NCI-H345 (cell line): Measurements from ENCODE around the gene RELCH.

Source experiments
- DNase-seq: peaks from one replicate; lab custom pipeline; 2025; lab: John Stamatoyannopoulos, UW

The RELCH gene

DNA sequence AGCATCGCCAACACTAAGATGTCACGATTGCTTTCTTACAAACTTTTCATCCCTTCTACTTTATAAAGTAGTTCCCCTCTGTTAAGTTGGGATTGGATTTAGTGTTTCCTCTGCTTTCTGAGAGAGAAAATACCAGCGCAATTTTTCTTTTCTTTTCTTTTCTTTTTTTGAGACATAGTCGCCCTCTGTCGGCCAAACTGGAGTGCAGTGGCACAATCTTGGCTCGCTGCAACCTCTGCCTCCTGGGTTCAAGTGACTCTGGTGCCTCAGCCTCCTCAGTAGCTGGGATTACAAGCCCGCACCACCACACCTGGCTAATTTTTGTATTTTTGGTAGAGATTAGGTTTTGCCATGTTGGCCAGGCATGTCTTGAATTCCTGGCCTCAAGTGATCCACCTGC, 9.0 kb downstream of the RELCH start:
- no peak for DNase-seq

DNA sequence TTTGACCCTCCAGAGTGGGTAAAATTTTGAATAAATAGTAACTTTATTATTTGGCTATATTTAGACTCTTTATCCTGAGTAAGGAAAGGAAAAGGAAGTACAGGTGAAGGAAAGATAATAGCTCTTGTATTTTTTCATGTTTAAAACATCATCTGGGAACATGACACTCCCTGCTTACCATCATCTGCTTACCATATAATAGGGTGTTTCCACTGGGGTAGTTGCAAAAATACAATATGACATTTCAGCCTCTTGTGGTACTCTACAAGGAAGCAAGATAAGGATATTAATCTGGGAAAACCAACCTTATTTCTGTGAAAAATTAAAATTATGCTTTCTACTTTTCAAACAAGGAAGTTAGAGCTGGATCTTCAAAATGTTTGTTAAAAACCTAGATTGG, 9.9 kb downstream of the RELCH start:
- no peak for DNase-seq

DNA sequence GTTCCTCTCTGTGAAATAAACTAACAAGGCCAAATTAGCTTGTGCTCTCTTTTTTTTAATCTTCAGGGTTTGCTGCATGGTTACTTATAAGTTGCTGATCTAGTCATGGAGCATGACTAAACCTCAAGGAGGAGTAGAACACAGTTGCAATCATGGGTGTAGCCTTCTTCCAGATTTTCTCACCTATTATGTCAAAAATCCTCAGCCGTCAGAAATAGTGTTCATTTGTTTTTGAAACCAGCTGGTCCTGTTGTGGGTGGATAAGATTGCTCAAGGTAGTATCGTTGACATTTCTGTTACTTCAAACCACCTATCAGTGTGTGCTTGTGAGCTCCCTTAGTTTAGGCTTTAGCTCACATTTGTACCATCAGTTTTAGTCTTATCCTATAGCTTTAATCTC, 11.2 kb downstream of the RELCH start:
- no peak for DNase-seq

DNA sequence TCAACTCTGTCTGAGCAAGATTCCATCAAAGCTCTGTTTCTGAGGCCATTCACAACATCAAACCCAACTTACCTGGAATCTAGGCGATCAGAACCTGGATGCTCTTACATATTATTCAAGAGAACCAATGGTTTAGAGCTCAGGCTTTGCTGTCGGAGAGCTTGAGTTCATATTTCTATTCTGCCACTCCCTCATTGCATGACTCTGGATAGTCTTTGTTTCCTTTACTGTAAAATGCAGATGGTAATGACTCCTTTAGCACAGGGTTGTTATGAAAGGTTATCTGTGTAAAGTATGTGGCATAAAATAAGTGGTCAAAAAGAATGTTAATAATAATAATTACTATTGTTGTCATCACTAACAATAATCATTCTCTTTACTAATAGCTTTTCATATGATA, 12.6 kb downstream of the RELCH start:
- DNase-seq, result no peak

DNA sequence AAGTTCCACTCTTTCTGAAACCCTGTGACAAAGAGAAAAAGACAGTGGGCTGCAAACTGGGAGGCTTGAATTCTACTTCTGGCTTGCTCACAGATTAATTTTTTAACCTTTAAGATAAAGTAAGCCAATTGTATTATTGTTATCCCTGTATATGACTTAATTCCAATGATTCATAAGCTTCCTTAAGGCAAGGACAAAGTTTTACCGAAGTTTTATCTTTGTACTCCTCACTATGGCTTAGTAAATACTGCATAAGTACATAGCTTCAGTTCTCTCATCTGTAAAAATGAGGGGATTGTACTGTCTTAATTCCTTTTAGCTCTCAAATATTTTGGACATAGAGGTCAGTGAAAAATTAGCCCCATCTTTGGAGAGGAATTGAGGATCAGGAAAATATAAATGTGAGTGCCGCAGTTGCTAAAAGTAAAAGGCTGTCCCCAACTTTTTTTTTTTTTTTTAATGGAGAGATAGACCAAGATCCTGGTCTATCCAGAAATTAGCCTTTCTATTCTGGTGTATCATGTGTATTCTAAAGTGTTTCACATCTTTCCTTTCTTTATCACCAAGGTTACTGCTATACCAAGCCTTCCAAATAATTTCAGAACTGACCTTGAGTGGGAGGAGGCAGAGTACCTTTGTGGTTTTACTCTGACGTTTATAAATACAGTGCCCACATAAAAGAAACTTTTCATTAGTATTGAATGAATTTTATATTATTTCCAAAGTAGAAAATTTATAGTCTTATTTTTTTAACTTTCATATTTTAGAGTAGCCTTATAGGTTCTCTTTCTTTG, 13.3 kb downstream of the RELCH start:
- no peak for DNase-seq

DNA sequence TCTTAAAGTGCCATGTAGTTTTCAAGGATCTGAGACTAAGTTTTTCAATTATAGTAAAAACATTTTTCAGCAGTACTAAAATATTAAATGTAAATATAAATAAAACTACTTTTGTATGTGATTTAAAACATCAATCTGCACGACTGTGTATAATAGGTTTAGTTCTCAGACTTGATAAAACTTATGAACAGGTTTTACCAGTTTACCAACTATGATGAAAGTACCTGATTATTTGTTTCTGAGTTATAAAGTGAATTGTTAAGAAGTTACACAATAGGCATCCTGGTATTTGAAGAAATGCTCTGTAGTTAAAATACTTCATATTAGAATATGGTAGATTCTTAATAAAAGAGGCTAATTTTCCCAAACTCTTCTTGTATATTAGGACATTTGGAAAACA, 14.8 kb downstream of the RELCH start:
- no peak for DNase-seq

DNA sequence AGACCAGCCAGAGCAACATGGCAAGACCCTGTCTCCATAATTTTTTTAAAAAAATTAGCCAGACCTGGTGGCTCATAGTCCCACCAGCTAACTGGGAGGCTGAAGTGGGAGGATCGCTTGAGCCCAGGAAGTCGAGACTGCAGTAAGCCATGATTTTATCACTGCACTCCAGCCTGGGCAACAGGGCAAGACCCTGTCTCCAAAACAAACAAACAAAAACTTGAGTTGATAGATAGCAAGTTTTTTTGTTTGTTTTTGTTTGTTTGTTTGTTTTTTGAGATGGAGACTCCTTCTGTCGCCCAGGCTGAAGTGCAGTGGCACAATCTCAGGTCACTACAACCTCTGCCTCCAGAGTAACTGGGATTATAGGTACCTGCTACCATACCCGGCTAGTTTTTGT, 18.8 kb downstream of the RELCH start:
- no peak for DNase-seq

DNA sequence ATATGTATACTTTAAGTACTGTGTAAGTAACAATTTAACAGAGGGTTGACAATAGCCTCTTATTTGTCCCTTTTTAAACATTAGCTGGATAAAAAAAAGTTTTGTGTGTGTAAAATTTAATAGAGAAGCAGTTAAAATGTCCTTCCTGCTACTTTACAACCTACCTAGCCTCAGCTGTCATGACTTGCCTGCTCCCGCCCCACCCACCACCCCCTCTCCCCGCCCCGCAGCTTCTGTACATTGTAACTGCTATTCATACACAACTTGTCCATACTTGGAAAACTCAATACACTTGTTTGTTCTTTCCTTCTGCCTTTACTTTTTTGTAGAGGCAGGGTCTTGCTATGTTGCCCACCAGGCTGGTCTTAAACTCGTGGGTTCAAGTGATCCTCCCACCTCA, 19.5 kb downstream of the RELCH start:
- no peak for DNase-seq

DNA sequence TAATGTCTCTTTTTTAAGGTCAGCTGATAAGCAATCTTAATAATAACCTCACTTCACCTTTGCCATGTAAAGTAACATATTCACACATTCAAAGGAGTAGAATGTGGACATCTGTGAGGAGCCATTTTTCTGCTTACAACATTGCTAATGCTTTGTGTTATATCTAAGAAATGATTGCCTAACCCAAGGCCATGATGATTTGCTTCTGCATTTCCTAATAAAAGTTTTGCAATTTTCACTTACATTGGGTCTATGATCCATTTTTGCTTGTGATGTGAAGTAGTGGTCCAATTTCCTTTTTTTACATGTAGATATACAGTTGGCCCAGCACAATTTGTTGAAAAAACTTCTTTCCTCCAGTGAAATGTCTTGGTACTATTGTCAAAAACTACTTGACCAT, 22.0 kb downstream of the RELCH start:
- DNase-seq, result no peak

DNA sequence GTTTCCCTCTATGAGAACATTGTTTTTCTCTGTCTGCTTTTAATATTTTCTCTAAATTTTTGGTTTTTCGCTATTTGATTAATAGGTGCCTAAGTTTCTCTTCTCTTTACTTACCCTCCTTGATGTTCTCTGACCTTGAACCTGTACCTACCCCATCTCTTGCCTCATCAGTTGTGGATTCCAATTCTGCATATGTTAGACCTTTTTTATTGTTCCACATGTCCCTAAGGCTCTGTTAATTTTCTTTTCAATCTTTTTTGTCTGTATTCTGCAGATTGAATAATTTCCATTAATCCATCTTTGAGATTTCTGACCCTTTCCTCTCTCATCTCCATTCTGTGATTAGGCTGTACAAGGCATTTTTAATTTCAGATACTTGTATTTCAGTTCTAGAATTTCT, 23.1 kb downstream of the RELCH start:
- no peak for DNase-seq

DNA sequence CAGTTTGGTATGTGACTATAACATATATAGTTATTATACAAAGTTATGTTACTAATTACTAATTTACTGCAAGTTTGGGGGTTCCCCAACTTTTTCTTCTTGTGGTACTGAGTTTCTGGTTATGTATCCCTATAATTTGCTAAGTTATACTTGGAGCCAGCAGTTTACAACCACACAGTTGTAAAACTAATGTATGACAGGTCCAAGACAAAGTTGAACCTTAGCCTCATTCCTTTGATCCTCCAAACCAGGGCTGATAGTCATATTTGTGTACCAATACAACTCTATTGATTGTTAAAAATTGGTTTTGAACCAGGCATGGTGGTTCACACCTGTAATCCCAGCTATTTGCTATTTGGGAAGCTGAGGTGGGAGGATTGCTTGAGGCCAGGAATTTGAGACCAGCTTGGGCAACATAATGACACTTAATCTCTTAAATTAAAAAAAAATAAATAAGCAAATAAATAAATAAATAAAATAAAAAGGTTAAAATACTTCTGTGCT, 24.3 kb downstream of the RELCH start:
- DNase-seq, result no peak

DNA sequence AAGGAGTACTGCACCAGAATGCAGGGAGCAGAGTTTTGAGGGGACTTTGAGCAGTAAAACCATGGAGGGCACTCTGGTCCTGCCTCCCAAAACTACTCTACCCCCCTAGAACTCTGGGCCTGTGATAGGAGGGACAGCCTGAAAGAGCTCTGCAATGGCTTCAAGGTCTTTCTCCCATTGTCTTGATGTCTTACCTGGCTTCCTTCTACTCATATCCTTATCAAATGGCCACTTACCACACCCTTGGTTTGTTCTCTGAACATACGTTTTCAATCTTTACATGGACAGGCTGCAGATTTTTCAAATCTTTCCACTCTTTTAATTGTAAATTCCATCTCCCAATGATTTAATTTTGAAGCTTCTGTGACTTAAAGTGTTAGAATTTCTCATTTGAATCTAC, 27.7 kb downstream of the RELCH start:
- DNase-seq, result no peak

DNA sequence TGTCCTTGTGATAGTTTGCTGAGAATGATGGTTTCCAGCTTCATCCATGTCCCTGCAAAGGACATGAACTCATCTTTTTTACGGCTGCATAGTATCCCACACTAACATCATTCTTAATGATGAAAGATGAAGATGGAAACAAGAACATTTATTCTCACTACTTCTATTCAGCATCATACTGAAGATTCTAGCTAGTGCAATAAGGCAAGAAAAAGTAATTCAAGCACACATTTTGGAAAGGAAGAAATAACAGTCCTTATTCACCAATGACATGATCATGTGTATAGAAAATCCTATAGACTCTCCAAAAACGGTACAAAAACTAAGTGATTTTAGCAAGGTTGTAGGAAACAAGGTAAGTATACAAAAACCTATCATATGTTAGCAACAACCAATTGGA, 37.2 kb downstream of the RELCH start:
- DNase-seq, result no peak

DNA sequence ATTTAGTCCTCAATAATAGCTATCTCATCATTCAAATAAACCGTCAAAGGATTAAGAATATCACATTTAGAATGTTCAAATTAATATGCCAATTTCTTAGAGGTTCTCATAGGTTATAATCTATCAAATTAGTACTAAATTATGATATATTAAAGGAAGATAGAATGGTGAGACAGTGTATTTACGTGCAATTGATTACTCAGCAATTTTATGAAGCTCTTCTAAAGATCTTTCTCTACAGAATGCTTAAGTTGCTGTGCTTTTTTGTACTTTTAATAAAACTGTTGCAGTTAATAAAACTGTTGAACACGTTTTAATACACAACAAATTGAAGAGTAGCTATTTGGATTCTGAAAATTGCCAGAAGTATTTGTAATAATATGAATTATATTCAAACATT, 39.0 kb downstream of the RELCH start:
- DNase-seq, result no peak

DNA sequence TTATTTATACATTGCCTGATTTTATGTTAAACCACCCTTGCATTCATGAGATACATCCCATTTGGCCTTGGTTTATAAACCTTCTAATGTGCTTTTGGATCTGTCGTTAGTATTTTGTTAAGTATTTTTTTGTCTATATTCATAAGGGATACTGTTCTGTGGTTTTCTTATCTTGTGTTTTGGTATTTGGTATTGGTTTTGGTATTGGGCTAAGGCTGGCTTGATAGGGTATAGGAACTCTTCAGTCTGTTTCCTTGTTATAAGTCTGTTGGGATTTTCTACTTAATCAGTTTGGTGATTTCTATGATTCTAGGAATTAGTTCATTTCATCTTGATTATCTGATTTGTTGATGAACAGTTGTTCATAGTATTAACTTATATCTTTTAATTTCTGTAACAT, 49.2 kb downstream of the RELCH start:
- no peak for DNase-seq

DNA sequence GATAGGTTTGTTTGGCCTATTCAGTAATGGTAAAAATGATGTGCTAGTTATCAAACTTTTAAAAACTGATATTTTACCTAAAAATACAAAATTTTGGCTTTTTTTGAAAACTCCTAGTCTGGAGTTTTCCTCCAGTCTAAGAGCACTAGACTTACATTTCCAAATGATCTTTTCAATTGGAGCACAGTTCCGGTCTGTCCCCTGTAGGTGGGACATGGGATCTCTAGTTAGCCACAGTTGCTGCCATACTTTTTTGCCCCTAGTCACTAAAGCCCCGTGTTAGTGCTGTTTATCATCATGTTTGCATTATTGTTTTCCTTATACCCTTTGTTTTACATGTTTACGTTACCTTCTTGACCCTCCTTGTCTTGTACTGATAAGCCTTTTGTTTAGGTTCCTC, 52.4 kb downstream of the RELCH start:
- DNase-seq, result no peak

DNA sequence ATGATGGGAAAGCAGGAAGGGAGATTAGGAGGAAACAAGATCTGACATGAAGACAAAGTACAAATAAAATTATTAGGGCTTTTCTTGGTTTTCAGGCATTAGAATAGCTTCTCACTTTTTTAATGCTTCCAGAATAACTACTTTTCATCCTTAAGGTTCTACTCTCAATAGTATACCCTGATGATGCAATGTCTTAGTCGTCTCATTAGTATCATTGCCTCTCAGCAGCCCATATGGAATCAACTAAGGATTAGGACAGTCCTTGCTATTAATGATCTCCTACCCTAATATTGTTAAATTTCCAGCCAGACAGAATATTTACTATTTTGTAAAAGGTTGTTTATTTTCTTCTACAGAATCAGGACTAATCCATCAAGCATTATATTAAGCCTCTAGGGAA, 55.9 kb downstream of the RELCH start:
- DNase-seq, result no peak

DNA sequence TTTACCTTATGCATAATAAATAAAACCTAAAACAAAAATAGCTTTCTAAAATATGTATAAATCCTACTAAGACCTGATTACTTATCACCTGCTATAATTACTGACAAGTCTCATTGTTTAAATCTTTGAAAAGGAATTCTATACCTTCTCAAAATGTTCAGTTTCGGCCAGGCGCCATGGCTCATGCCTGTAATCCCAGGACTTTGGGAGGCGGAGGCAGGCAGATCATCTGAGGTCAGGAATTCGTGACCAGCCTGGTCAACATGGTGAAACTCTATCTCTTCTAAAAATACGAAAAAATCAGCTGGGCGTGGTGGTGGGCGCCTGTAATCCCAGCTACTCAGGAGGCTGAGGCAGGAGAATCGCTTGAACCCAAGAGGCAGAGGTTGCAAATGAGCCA, 58.1 kb downstream of the RELCH start:
- DNase-seq, result no peak

DNA sequence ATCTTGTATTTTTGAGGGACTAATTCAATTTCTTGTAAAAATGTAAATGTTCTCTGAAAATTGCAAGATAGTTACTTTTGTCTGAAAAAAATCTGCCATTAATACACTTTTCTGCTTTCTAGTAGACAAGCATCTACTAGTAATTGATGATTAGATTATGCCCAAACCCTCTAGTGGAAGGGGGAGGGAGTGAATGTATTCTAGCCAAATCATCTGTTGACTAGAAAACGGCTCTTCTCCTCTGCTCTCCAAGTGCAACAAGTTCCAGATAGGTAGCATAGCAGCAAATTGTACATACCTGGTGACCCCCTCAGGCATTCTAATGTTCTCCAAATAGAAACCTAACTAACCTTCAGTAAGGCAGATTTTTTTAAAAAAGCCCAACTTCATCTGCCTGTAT, 58.6 kb downstream of the RELCH start:
- no peak for DNase-seq

DNA sequence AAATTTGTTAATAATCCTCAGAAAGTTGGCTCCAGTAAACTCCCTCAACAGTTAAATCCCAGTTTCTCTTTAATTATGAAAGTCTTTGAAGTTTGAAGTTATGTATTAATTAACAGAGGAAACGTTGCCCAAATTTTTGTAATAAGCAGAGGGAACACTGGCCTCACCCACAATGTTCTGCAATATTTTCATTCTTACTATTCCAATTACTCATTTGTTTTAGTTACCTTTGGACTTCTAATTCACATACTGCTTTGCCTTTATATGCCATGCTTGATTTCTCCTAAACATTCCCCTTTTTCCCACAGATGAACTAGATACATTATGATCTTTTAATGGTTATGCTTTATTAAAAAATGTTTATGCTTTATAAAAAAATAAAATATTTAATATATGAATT, 61.3 kb downstream of the RELCH start:
- no peak for DNase-seq

DNA sequence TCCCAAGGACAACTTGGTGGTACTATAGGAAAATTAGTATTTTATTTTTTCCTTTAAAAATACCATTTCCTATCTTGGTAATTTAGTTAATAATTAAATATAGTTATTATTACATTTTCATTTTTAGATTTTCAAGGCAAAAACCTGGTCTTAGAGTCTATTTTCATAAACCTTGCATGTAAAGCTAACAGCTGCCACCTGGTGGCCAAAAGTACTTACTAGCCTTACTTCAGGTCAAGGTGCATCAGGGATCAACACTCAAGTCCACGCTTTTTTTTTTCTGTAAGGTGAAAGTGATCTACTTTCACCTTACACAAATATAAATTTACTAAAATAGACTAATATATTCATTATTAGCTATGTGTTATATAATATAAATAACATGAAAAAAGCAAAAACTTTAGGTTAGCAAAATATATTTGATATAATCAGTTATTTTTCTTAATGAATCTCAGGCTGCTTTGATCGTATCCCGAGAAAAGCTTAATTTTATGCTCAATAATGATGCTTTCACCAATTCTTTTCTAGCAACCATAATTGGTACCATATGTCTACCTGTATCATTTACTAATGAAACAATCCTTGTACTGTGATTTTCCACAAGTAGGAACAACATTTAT, 62.5 kb downstream of the RELCH start:
- peak; percentile 63 for DNase-seq

DNA sequence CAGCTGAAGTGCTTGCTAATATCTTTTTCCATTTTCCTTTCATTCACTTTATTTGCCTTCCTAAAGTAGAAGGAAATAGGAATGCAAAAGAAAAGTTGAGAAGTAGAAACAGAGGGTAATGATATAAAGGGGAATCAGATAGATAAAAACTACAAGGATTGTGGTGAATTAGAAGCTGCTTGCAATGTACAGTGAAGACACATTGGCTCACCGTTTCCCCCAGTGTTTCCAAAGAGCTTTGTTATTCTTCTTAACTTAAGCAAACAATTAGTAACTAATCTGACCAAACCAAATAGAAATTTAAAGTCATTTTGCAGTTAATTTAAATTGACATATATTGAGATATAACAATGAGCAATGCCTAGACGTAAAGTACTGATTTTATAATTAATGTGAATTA, 63.4 kb downstream of the RELCH start:
- DNase-seq, result no peak

DNA sequence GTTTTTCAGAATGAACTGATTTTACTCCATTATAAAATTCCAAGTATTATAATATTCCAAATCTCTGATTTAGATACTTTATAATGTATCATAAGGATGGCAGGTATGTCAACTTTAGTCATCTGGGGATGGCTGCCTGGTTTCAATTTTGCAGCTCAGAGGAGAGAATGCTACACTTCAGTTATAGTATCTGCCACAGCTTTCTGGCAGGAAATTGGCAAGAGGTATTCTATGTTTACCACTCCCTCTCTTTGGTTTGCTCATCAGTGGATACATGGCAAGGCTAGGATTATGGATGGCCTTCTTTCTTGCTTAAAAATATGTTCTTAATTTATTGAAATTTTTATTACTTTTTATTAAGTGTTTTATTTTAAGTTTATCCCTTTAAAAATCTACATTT, 71.0 kb downstream of the RELCH start:
- no peak for DNase-seq

DNA sequence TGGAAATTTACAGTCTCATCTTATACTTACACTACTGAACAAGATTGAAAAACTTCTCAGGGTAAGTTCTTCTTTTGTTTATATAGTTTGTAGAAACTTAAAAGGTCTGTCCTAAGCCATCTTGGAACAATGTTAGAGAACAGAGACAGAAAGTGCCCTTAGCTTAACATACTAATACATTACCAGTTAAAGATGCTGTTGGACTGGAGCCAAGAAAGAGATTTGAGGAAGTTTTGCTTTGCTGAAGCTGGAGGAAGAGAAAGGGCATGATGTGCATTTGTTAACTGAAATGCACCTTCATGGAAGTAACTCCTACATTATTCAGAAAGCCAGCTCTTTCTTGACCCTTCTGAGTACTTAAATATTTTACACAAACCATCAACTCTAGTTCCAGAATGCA, 71.6 kb downstream of the RELCH start:
- DNase-seq, result no peak
